Measurements from ENCODE around the gene HSD17B8.

HSD17B8 gene

GRCh38 chr6:33171016-33171879 lies 33.2 kb upstream of the HSD17B8 start:
- no peak for DNase-seq (ENCODE audit: low read depth in 2 of 2)

- DNase-seq (ENCODE audit: low read depth in 2 of 2) = no peak
Observed at GRCh38 chr6:33171880-33172687, 32.4 kb upstream of the HSD17B8 start.

- DNase-seq (ENCODE audit: low read depth in 2 of 2) = no peak
Observed at GRCh38 chr6:33172688-33173534, 31.5 kb upstream of the HSD17B8 start.

- DNase-seq (ENCODE audit: low read depth in 2 of 2) = no peak
Observed at GRCh38 chr6:33173535-33174180, 30.8 kb upstream of the HSD17B8 start.

- no peak for DNase-seq (ENCODE audit: low read depth in 2 of 2)
Observed at GRCh38 chr6:33174784-33175183, 29.7 kb upstream of the HSD17B8 start.

GRCh38 chr6:33175436-33176069 lies 28.9 kb upstream of the HSD17B8 start:
- no peak for DNase-seq (ENCODE audit: low read depth in 2 of 2)

GRCh38 chr6:33176906-33177305 lies 27.5 kb upstream of the HSD17B8 start:
- DNase-seq (ENCODE audit: low read depth in 2 of 2) = no peak

- no peak for DNase-seq (ENCODE audit: low read depth in 2 of 2)
Observed at GRCh38 chr6:33177552-33178446, 26.7 kb upstream of the HSD17B8 start.

- DNase-seq (ENCODE audit: low read depth in 2 of 2) = no peak
Observed at GRCh38 chr6:33178755-33179475, 25.5 kb upstream of the HSD17B8 start.

- DNase-seq (ENCODE audit: low read depth in 2 of 2) = no peak
Observed at GRCh38 chr6:33181141-33181540, 23.3 kb upstream of the HSD17B8 start.

- no peak for DNase-seq (ENCODE audit: low read depth in 2 of 2)
Observed at GRCh38 chr6:33183071-33183683, 21.3 kb upstream of the HSD17B8 start.

- DNase-seq (ENCODE audit: low read depth in 2 of 2) = no peak
Observed at GRCh38 chr6:33185190-33185589, 19.3 kb upstream of the HSD17B8 start.

- DNase-seq (ENCODE audit: low read depth in 2 of 2) = no peak
Observed at GRCh38 chr6:33185654-33186187, 18.7 kb upstream of the HSD17B8 start.

GRCh38 chr6:33187809-33188208 lies 16.6 kb upstream of the HSD17B8 start:
- DNase-seq (ENCODE audit: low read depth in 2 of 2) = no peak

GRCh38 chr6:33189164-33189563 lies 15.3 kb upstream of the HSD17B8 start:
- no peak for DNase-seq (ENCODE audit: low read depth in 2 of 2)

GRCh38 chr6:33189625-33190448 lies 14.6 kb upstream of the HSD17B8 start:
- DNase-seq (ENCODE audit: low read depth in 2 of 2) = no peak

GRCh38 chr6:33190504-33191107 lies 13.8 kb upstream of the HSD17B8 start:
- no peak for DNase-seq (ENCODE audit: low read depth in 2 of 2)

Measured in stimulated activated CD8-positive, alpha-beta memory T cell treated with anti-CD3 and anti-CD28 coated beads, Interleukin-15, amount 100 ng/mL, for 4 hours (primary cell).